OCI-LY7 (cell line): Measurements from ENCODE around the gene EPS15. TPM values are rescaled to one million over a fixed set of nuclear protein-coding genes. Genes with fewer than 3 reads are reported as not detected.
"Not testable (repeated sequence)": the region's sequence is repeated elsewhere in the genome, so short reads cannot be mapped to it uniquely, and the experiment has no call there.

ENCODE experiments used
- BruUV-seq: library from RNA; stranded (reverse); fragments of 400-500 nt; replicated peaks from 2 replicates; lab custom pipeline; 2021; lab: Mats Ljungman, UMichigan
- CTCF ChIA-PET: fragments of 300-600 bp; sonication (Branson Sonifier 250); formaldehyde crosslinking; loops from one replicate; lab custom pipeline; 2022; ENCODE audit warnings: antibody characterized with exemption; ENCODE audit not compliant: unreplicated experiment; lab: Charles Lee
- POLR2A ChIA-PET: fragments of 300-600 bp; sonication (Branson Sonifier 250); formaldehyde crosslinking; loops from one replicate; lab custom pipeline; 2022; ENCODE audit warnings: antibody characterized with exemption; lab: Charles Lee
- DNase-seq: peaks from one replicate; pipeline ENCODE4 v3.0.0-alpha.2; 2015; ENCODE audit warnings: low spot score
- H2AFZ ChIP-seq: fragments of 200-600 bp; sonication (generic), shearing (Covaris generic); 2 replicates; pipeline ENCODE4 v1.6.1; 2014; ENCODE audit warnings: mild to moderate bottlenecking, antibody characterized with exemption, low read length, moderate library complexity
- H3K27ac ChIP-seq: fragments of 200-600 bp; sonication (generic); 2 replicates; pipeline ENCODE4 v1.5.1; 2014; ENCODE audit warnings: mixed run types, low read depth, mild to moderate bottlenecking, moderate library complexity, low read length, inconsistent platforms; ENCODE audit not compliant: poor library complexity, severe bottlenecking
- H3K36me3 ChIP-seq: fragments of 200-600 bp; sonication (generic); 2 replicates; pipeline ENCODE4 v1.6.1; 2014; ENCODE audit warnings: mild to moderate bottlenecking, antibody characterized with exemption, low read length, moderate library complexity, mixed read lengths; ENCODE audit not compliant: insufficient read depth
- H3K4me1 ChIP-seq: fragments of 200-600 bp; sonication (generic); 2 replicates; pipeline ENCODE4 v1.5.1; 2014; ENCODE audit warnings: mild to moderate bottlenecking, low read length; ENCODE audit not compliant: insufficient read depth, poor library complexity, severe bottlenecking
- H3K4me2 ChIP-seq: fragments of 200-600 bp; sonication (generic); 2 replicates; pipeline ENCODE4 v1.6.1; 2014; ENCODE audit warnings: mild to moderate bottlenecking, low read length
- H3K4me3 ChIP-seq: fragments of 200-600 bp; sonication (generic); 2 replicates; pipeline ENCODE4 v1.5.1; 2014; ENCODE audit warnings: mild to moderate bottlenecking, low read depth, low read length; ENCODE audit not compliant: poor library complexity, severe bottlenecking
- H3K79me2 ChIP-seq: fragments of 200-600 bp; sonication (generic); 2 replicates; pipeline ENCODE4 v1.6.1; 2016; ENCODE audit warnings: low read depth, mild to moderate bottlenecking, low read length, moderate library complexity, mixed read lengths; ENCODE audit not compliant: insufficient read depth
- H3K9me2 ChIP-seq: fragments of 200-600 bp; sonication (generic); 2 replicates; pipeline ENCODE4 v1.6.1; 2016; ENCODE audit warnings: mild to moderate bottlenecking, low read length, mixed read lengths; ENCODE audit not compliant: insufficient read depth
- H3K9me3 ChIP-seq: fragments of 200-600 bp; sonication (generic); 2 replicates; pipeline ENCODE4 v1.6.1; 2014; ENCODE audit warnings: mild to moderate bottlenecking, mixed run types, low read length, mixed read lengths
- H4K20me1 ChIP-seq: fragments of 200-600 bp; sonication (generic); 2 replicates; pipeline ENCODE4 v1.6.1; 2014; ENCODE audit warnings: mild to moderate bottlenecking, antibody characterized with exemption, low read length, moderate library complexity, mixed read lengths; ENCODE audit not compliant: insufficient read depth
- EZH2phosphoT487 ChIP-seq: fragments of 200-600 bp; sonication (generic); IDR thresholded peaks from 2 replicates; pipeline ENCODE4 v1.6.1; 2018; ENCODE audit warnings: low read depth, borderline replicate concordance, mild to moderate bottlenecking, mixed run types, antibody characterized with exemption, low read length, moderate library complexity, mixed read lengths
- intact Hi-C: fragments of 100-400 bp; cut with micrococcal nuclease; formaldehyde crosslinking; loops from one replicate; pipeline ENCODE4 v1.10.0; 2022; ENCODE audit not compliant: unreplicated experiment
- total RNA-seq, 2 experiments: library from RNA; depleted of rRNA in 1 of 2; stranded (reverse); fragments of >200 nt in 1 of 2; shearing (Covaris generic) in 1 of 2; gene quantifications; 2 replicates each; pipeline ENCODE4 v1.2.3, GENCODE V29; 2014 to 2022
- TF ChIP-seq, protein P1 (sequence below): fragments of 200-600 bp; sonication (generic); conservative IDR thresholded peaks from 2 replicates; pipeline ENCODE4 v1.5.1; 2014; ENCODE audit warnings: mild to moderate bottlenecking, antibody characterized with exemption, low read length, moderate library complexity, mixed read lengths

The EPS15 gene
- total RNA-seq, 2 experiments from 2014 or later: 23.8 to 73.2 TPM

GRCh38 chr1:51414811-51415210, 104.3 kb downstream of the EPS15 start:
- TF ChIP-seq, protein P1, sequence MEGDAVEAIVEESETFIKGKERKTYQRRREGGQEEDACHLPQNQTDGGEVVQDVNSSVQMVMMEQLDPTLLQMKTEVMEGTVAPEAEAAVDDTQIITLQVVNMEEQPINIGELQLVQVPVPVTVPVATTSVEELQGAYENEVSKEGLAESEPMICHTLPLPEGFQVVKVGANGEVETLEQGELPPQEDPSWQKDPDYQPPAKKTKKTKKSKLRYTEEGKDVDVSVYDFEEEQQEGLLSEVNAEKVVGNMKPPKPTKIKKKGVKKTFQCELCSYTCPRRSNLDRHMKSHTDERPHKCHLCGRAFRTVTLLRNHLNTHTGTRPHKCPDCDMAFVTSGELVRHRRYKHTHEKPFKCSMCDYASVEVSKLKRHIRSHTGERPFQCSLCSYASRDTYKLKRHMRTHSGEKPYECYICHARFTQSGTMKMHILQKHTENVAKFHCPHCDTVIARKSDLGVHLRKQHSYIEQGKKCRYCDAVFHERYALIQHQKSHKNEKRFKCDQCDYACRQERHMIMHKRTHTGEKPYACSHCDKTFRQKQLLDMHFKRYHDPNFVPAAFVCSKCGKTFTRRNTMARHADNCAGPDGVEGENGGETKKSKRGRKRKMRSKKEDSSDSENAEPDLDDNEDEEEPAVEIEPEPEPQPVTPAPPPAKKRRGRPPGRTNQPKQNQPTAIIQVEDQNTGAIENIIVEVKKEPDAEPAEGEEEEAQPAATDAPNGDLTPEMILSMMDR: no peak
- TF ChIP-seq EZH2phosphoT487: no peak
- Histone ChIP-seq H3K9me3 (no peaks in the 10 kb centered on the region), H3K4me2 (no peak overlapping the region), H3K79me2 (no peaks in the 10 kb centered on the region), H3K4me1 (peaks cover 4% of the 10 kb centered on the region), H2AFZ (no peak overlapping the region), H3K9me2 (no peaks in the 10 kb centered on the region), H4K20me1 (no peaks in the 10 kb centered on the region), H3K36me3 (peaks cover 30% of the 10 kb centered on the region), H3K4me3 (no peak overlapping the region), H3K27ac (no peak overlapping the region)
- no TSS peak for BruUV-seq
- intact Hi-C loops: no loop called here
- ChIA-PET POLR2A (interaction anchor here (0.5 to 1.0 kb wide), 2 partner anchors 13 to 314 kb away, joined by 3 to 5 read pairs; no protein-coding TSS in a partner anchor), CTCF (no interaction called here)
- DNase-seq: no peak

GRCh38 chr1:51411820-51412219, 107.2 kb downstream of the EPS15 start:
- H3K27ac ChIP-seq, H3K9me2 ChIP-seq, H3K4me1 ChIP-seq, H4K20me1 ChIP-seq, H3K79me2 ChIP-seq, H3K4me3 ChIP-seq, H3K4me2 ChIP-seq, BruUV-seq, DNase-seq, H2AFZ ChIP-seq, CTCF ChIA-PET, H3K9me3 ChIP-seq, intact Hi-C loops: not testable (repeated sequence)
- H3K36me3 ChIP-seq: peaks cover 32% of the 10 kb centered on the region
- POLR2A ChIA-PET: interaction anchor here (0.8 kb wide), 1 partner anchor 12 kb away, joined by 3 read pairs; no protein-coding TSS in a partner anchor

DNA sequence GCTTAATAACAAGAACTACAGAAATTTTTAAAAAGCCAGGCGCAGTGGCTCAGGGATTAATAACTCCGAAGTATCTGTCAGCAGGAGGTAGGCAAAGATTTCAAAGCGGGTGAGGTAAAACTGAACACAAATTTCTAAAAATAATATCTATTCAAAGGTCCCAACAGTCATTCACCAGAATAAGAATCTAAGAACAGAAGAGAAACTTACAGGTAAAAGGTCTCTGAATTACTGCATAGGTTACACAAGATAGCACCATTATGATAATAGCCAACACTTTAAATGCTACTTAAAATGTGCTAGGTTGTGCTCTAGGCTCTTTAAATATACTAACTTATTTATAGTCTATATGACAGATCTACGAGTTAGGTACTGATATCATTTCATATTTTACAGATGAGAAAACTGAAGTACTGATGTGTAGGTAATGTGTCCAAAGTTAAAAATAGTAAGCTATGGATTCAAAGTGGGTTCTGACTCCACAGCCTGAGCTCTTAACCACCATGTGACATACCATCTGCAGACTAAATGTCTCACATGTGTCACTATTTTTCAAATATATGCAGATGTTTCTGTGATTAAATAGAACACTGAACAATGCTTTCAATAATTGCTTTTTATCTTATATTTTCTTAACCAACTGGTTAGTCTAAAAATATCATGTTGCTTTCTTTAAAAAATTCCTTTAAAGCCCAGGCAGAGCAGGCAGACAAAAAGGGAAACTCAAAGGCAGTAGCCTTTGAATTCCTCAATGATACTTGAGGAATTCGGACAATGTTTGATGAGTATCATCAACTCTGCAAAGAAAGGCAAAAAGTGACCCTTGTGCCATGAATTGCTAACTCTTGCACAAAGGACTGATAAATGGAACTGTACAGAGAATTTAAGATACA, 108.3 kb downstream of the EPS15 start:
- ChIA-PET POLR2A (interaction anchor here (0.7 to 1.0 kb wide), 3 partner anchors 10 to 911 kb away, joined by 3 to 5 read pairs (median 3); no protein-coding TSS in a partner anchor), CTCF (no interaction called here)
- no peaks in the 10 kb centered on the region for H4K20me1 ChIP-seq
- no peaks in the 10 kb centered on the region for H3K79me2 ChIP-seq
- no TSS peak for BruUV-seq
- H3K27ac ChIP-seq: no peak overlapping the region
- no peaks in the 10 kb centered on the region for H3K9me2 ChIP-seq
- no peaks in the 10 kb centered on the region for H3K9me3 ChIP-seq
- no peak for TF ChIP-seq EZH2phosphoT487
- TF ChIP-seq, protein P1: no peak
- H2AFZ ChIP-seq: no peak overlapping the region
- DNase-seq: no peak
- H3K4me1 ChIP-seq: peaks cover under 1% of the 10 kb centered on the region
- intact Hi-C loops: no loop called here
- no peak overlapping the region for H3K4me3 ChIP-seq
- H3K36me3 ChIP-seq: peaks cover 42% of the 10 kb centered on the region
- H3K4me2 ChIP-seq: no peak overlapping the region

DNA sequence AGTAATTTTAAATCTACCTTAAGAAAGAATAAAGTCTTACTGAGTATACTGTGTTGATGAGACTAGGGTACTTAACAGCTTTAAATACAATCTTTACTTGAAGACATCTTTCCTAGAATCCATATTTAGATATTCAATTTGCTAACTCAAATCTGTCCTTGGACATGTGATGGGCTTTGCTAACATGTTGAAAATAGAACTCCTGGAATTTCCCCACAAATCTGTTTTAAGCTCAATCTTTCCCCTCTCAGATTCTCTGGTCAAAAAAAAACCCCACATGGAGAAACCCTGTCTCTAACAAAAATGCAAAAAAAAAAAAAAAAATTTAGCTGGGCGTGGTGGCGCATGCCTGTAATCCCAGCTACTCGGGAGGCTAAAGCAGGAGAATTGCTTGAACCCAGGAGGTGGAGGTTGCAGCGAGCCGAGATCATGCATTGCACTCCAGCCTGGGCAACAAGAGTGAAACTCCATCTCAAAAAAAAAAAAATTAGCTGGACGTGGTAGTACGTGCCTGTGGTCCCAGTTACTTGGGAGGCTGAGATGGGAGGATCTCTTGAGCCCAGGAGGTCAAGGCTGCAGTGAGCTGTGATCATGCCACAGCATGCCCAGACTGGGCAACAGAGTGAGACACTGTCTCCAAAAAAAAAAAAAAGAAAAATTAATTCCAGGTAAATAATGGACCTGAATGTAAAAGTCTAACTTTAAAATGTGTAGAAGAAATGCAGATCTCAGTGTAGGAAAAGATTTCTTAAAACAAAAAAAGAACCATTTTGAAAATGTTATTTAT, 109.1 kb downstream of the EPS15 start:
- POLR2A ChIA-PET: interaction anchor here (0.7 to 1.0 kb wide), 3 partner anchors 9 to 1110 kb away, joined by 3 to 6 read pairs (median 3); no protein-coding TSS in a partner anchor
- H3K4me3 ChIP-seq, H3K27ac ChIP-seq, H3K79me2 ChIP-seq, intact Hi-C loops, H3K9me3 ChIP-seq, BruUV-seq, H3K4me1 ChIP-seq, H3K9me2 ChIP-seq, H2AFZ ChIP-seq, H4K20me1 ChIP-seq, CTCF ChIA-PET, H3K4me2 ChIP-seq, DNase-seq: not testable (repeated sequence)
- peaks cover 50% of the 10 kb centered on the region for H3K36me3 ChIP-seq
